ENCODE results near the gene RPL13.

- no peak for TF ChIP-seq CTCF (conservative IDR thresholded peaks at IDR 0.05 in 1 of 2, IDR thresholded peaks at IDR 0.05 in 1 of 2; ENCODE audit: low read depth in 1 of 2, low read length in 2 of 2)
- TF ChIP-seq EZH2 (IDR thresholded peaks at IDR 0.05; ENCODE audit: low read length, missing control alignments): no peak
Measured at GRCh38 chr16:89577055-89577759, 16.7 kb downstream of the RPL13 start.

All from fibroblast of lung (primary cell).